CD4-positive, alpha-beta memory T cell (primary cell): ENCODE data around the gene CAMTA1. TPM values are rescaled to one million over a fixed set of nuclear protein-coding genes. Genes with fewer than 3 reads are reported as not detected.

Experiments used
- CTCF ChIA-PET: fragments of 350-600 bp; sonication (Branson Sonifier 250); formaldehyde crosslinking; loops from one replicate; lab custom pipeline; 2021; ENCODE audit warnings: inconsistent platforms; ENCODE audit not compliant: partially characterized antibody; lab: Charles Lee
- POLR2A ChIA-PET: fragments of 350-600 bp; sonication (Branson Sonifier 250); formaldehyde crosslinking; loops from one replicate; lab custom pipeline; 2021; ENCODE audit not compliant: partially characterized antibody; lab: Charles Lee
- DNase-seq, 5 donors: peaks; one replicate each; pipeline versions ENCODE4 v3.0.0 to v3.0.0-alpha.2; 2020 to 2022; ENCODE audit warnings: mixed read lengths in 1 of 5
- H3K27ac ChIP-seq: one replicate; pipeline ENCODE4 v1.7.0; 2013; ENCODE audit warnings: low read depth, low read length
- H3K27me3 ChIP-seq: 2 replicates; pipeline ENCODE4 v1.7.0; 2013; ENCODE audit warnings: mild to moderate bottlenecking, low read length, moderate library complexity; ENCODE audit not compliant: insufficient read depth
- H3K36me3 ChIP-seq: 2 replicates; pipeline ENCODE4 v1.7.0; 2013; ENCODE audit warnings: mild to moderate bottlenecking, low read length, moderate library complexity; ENCODE audit not compliant: insufficient read depth
- H3K4me1 ChIP-seq: 2 replicates; pipeline ENCODE4 v1.7.0; 2013; ENCODE audit warnings: mild to moderate bottlenecking, low read length, moderate library complexity; ENCODE audit not compliant: insufficient read depth
- H3K4me3 ChIP-seq, 2 donors: one replicate each; pipeline ENCODE4 v1.7.0; 2013; ENCODE audit warnings: low read length in 2 of 2, mild to moderate bottlenecking in 1 of 2
- H3K9me3 ChIP-seq, 2 donors: one replicate each; pipeline ENCODE4 v1.7.0; 2013; ENCODE audit warnings: low read length in 2 of 2, control low read depth in 1 of 2; ENCODE audit not compliant: control insufficient read depth in 1 of 2
- H3K27ac Mint-ChIP-seq, 7 donors: one replicate each; pipeline ENCODE4 v1.8.0; 2020 to 2021; ENCODE audit warnings: mixed read lengths in 7 of 7, mild to moderate bottlenecking in 6 of 7, inconsistent platforms in 3 of 7, moderate library complexity in 3 of 7
- H3K27me3 Mint-ChIP-seq, 2 donors: one replicate each; pipeline ENCODE4 v1.8.0; 2020 to 2021; ENCODE audit warnings: mixed read lengths in 2 of 2
- H3K36me3 Mint-ChIP-seq, 2 donors: one replicate each; pipeline ENCODE4 v1.8.0; 2020 to 2021; ENCODE audit warnings: mixed read lengths in 2 of 2, inconsistent platforms in 1 of 2, mild to moderate bottlenecking in 1 of 2
- H3K4me1 Mint-ChIP-seq, 4 donors: one replicate each; pipeline ENCODE4 v1.8.0; 2020 to 2021; ENCODE audit warnings: mixed read lengths in 4 of 4, mild to moderate bottlenecking in 1 of 4
- H3K4me3 Mint-ChIP-seq, 8 donors: one replicate each; pipeline ENCODE4 v1.8.0; 2020 to 2021; ENCODE audit warnings: mixed read lengths in 8 of 8, mild to moderate bottlenecking in 7 of 8, moderate library complexity in 6 of 8, inconsistent platforms in 3 of 8
- H3K9me3 Mint-ChIP-seq, 8 donors: one replicate each; pipeline ENCODE4 v1.8.0; 2020 to 2021; ENCODE audit warnings: mixed read lengths in 8 of 8, mild to moderate bottlenecking in 5 of 8, inconsistent platforms in 3 of 8, moderate library complexity in 1 of 8
- intact Hi-C: fragments of 100-400 bp; cut with micrococcal nuclease; formaldehyde crosslinking; loops from one replicate; pipeline ENCODE4 v1.15.1; 2023
- polyA plus RNA-seq, 2 donors: library from polyadenylated mRNA; unstranded; fragments of 300-500 nt; fragmentation: Illumina TruSeq; gene quantifications; one replicate each; pipeline ENCODE4 v1.2.3, GENCODE V29; 2021
- total RNA-seq, 2 experiments: library from RNA; stranded (reverse); gene quantifications; one replicate each; pipeline ENCODE4 v1.2.3, GENCODE V29; 2021

Gene CAMTA1
- total and polyA plus RNA-seq, 4 experiments from 2014 or later: 39.1 to 118 (median 59.9) TPM

DNA sequence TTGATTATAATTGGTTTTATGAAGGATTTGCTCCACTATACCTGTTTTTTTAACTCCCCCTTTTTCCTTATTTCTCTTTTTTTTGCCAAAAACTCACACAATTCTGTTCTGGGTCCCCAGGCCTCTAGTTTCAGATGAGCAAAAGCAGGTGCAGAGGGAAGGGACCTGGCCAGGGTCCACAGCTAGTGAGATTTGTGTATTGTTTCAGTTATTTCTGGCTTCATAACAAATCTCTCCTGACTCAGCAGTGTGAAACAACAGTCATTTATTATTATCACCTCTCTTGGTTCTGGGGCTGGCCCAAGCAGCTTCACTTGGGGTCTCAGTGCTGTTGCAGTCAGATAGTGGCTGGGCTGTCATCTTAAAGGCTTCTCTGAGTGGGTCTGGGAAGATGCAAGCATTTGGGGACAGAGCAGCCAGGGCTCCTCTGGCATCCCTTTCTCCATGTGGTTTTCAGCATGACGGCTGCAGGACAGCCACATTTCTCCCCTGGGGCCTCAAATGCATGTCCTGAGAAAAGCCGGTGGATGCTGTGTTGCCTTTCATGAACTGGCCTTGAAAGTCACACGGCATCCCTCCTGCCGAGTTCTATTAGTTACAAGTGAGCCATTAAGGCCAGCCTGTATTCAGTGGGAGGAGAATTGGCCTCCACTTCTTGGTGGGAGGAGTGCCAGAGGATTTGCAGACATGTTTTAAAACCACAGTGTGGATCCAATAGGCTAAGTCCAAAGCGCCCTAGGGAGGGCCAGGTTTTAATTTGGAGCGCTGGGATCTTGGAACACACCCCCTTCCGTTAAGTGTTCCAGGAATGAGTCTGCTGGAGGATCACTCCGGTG lies 137.1 kb downstream of the CAMTA1 start:
- no peak overlapping the region for H3K27ac ChIP-seq
- intact Hi-C loops: no loop called here
- no peaks in the 10 kb centered on the region for H3K9me3 ChIP-seq
- POLR2A ChIA-PET: no interaction called here
- no peaks in the 10 kb centered on the region for H3K36me3 ChIP-seq
- H3K4me1 ChIP-seq: no peaks in the 10 kb centered on the region
- no peak overlapping the region for H3K4me3 ChIP-seq
- no peak for DNase-seq
- H3K27ac Mint-ChIP-seq: no peak overlapping the region
- peaks cover 4 to 12% of the 10 kb centered on the region in 2 donors for H3K27me3 Mint-ChIP-seq
- peaks cover 0 to 5% (median 1%) of the 10 kb centered on the region in 8 donors for H3K9me3 Mint-ChIP-seq
- CTCF ChIA-PET: no interaction called here
- no peaks in the 10 kb centered on the region for H3K36me3 Mint-ChIP-seq
- no peaks in the 10 kb centered on the region for H3K27me3 ChIP-seq
- no peaks in the 10 kb centered on the region for H3K4me1 Mint-ChIP-seq
- H3K4me3 Mint-ChIP-seq: no peak overlapping the region

DNA sequence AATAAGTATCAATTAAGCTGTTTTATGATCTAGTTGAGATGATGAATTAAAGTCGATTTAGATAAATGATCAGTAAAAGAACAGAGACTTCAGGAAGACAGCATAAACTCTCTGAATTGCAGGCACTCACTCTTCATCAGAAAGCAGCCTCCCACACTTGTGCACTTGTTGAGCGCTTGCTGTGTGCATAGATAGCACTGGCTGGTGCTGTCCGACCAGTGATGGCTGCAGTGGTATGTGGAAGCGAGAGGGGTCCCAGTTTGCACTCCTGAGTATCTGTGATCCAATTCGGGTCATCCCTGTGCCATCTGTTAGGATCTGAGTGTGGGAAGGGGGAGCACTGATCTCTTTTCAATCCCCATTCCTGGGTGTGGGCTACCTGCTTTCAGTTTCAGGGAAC lies 137.8 kb downstream of the CAMTA1 start:
- H3K36me3 Mint-ChIP-seq: no peaks in the 10 kb centered on the region
- DNase-seq: no peak
- POLR2A ChIA-PET: no interaction called here
- H3K27ac Mint-ChIP-seq: no peak overlapping the region
- peaks cover 4 to 11% of the 10 kb centered on the region in 2 donors for H3K27me3 Mint-ChIP-seq
- no peak overlapping the region for H3K4me3 Mint-ChIP-seq
- CTCF ChIA-PET: no interaction called here
- no peaks in the 10 kb centered on the region for H3K36me3 ChIP-seq
- peaks cover 0 to 5% (median 1%) of the 10 kb centered on the region in 8 donors for H3K9me3 Mint-ChIP-seq
- intact Hi-C loops: no loop called here
- H3K27ac ChIP-seq: no peak overlapping the region
- H3K27me3 ChIP-seq: no peaks in the 10 kb centered on the region
- no peaks in the 10 kb centered on the region for H3K9me3 ChIP-seq
- no peak overlapping the region for H3K4me3 ChIP-seq
- no peaks in the 10 kb centered on the region for H3K4me1 Mint-ChIP-seq
- H3K4me1 ChIP-seq: no peaks in the 10 kb centered on the region

DNA sequence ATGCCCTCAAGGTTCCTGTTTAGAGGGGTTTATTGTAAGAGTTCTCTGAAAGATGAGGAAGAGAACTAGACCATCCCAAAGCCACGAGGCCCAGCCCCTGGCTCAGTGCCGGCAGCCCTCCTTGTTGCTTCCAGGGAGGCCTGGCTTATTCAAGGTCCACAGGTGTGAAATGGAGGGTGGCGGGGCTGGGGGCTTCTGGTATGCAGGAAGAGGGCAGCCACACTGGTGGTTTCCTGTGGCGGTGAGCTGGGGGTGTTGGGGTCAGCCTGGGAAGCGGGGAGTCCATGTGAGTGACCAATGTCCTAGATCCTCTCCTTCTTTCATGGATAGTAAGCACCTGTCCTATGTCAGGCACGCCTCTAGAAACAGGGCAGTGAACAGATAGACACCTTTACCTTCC lies 138.2 kb downstream of the CAMTA1 start:
- no peaks in the 10 kb centered on the region for H3K4me1 Mint-ChIP-seq
- no peaks in the 10 kb centered on the region for H3K36me3 ChIP-seq
- no peaks in the 10 kb centered on the region for H3K4me1 ChIP-seq
- H3K36me3 Mint-ChIP-seq: no peaks in the 10 kb centered on the region
- H3K4me3 ChIP-seq: no peak overlapping the region
- no peak overlapping the region for H3K27ac ChIP-seq
- peaks cover 0 to 5% (median 1%) of the 10 kb centered on the region in 8 donors for H3K9me3 Mint-ChIP-seq
- ChIA-PET CTCF (no interaction called here), POLR2A (no interaction called here)
- intact Hi-C loops: no loop called here
- no peak overlapping the region for H3K4me3 Mint-ChIP-seq
- no peak for DNase-seq
- no peaks in the 10 kb centered on the region for H3K27me3 ChIP-seq
- no peaks in the 10 kb centered on the region for H3K9me3 ChIP-seq
- no peak overlapping the region for H3K27ac Mint-ChIP-seq
- H3K27me3 Mint-ChIP-seq: peaks cover 4 to 11% of the 10 kb centered on the region in 2 donors

DNA sequence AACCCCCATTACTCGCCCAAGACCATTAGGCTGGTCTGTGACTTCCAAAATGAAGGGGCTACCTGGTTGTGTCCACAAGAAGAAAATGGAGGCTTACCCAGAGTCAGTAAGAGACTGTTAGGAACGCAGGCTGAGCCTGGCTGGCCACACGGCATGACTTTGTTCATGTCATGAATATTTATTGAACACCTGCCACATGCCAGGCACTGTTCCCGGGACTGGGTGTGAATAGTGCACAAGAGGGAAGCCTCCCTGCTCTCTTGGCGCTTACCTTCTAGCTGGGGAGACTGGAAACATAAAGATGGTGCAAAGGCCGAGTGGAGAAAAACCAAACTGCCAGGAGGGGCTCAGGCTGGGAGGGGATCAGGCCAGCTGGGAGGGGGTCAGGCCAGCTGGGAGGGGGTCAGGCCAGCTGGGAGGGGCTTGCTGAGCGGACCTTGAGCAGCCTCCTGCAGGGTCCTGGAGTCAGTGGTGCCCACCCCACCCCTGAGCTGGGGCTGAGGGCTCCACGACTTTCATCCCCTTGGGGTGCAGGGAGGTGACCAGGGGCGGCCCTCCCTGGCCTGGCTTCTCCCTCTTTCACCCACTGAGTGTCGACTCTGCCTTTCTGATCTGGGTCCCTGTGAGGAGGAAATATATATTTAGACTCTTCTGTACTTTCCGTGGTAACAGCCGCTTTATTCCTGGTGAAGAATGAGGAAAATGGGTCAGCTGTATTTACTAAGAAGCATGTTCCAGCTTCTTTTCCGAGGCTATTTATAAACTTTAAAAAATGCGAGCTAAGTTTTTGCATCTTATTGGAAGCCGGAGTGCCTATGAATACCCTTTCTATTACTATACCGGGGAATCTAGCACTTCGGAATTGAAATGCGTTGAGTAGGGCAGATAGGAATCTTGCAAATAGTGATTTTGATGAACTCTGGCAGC lies 139.0 kb downstream of the CAMTA1 start:
- no peak for DNase-seq
- CTCF ChIA-PET: no interaction called here
- H3K27me3 Mint-ChIP-seq: peaks cover 7 to 14% of the 10 kb centered on the region in 2 donors

DNA sequence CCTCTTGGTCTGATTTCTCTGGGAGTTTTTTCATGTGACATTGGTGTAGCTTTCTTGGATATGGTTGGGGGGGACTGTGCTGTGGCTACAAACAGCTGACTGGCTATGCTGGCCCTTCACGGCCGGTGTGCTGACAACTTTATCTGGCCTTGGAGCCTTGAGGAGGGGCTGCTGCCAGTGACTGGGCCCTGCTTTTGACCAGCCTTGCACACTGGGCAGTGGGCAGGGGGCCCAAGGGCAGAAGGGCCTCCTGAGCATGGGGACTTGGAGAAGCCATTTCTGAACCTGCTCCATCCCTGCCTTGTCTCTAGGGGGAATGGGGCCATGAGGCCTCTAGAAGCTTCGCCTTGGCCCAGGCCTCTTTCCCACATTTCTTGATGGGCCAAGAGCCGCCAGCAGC lies 139.6 kb downstream of the CAMTA1 start:
- CTCF ChIA-PET: no interaction called here
- peaks cover 9 to 14% of the 10 kb centered on the region in 2 donors for H3K27me3 Mint-ChIP-seq
- no peaks in the 10 kb centered on the region for H3K9me3 ChIP-seq

More for the DNA sequence above, 139.0 kb downstream of the CAMTA1 start:
- Mint-ChIP-seq H3K9me3 (peaks cover 0 to 5% (median 2%) of the 10 kb centered on the region in 8 donors), H3K4me1 (no peaks in the 10 kb centered on the region), H3K36me3 (no peaks in the 10 kb centered on the region), H3K4me3 (no peak overlapping the region), H3K27ac (no peak overlapping the region)
- POLR2A ChIA-PET: no interaction called here
- Histone ChIP-seq H3K36me3 (no peaks in the 10 kb centered on the region), H3K9me3 (no peaks in the 10 kb centered on the region), H3K27ac (no peak overlapping the region), H3K4me1 (no peaks in the 10 kb centered on the region), H3K27me3 (no peaks in the 10 kb centered on the region), H3K4me3 (no peak overlapping the region)
- intact Hi-C loops: no loop called here

DNA sequence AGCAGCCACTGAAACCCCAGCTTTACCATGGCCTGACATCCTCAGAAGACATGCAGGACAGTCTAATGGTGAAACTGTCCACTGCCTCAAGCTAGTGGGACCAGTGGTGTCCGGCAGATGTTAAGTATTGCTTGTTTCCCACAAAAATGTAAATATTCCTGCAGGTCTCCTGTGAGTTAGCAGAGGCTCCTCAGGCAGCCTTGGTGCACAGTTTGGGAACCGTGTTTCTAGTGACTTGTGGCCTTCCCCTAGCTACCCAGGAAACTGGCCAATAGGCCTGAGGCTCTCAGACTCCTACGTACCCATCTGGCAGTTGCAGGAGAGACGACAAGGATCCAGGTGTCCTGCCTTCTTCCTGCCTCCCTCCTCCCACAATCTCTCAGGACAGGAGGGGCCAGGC lies 142.4 kb downstream of the CAMTA1 start:
- ChIA-PET POLR2A (interaction anchor here (0.7 kb wide), 1 partner anchor 142 kb away, joined by 3 read pairs; the partner anchor contains the start of gene CAMTA1), CTCF (no interaction called here)
- no peaks in the 10 kb centered on the region for H3K9me3 ChIP-seq
- H3K9me3 Mint-ChIP-seq: peaks cover 0 to 2% (median 0%) of the 10 kb centered on the region in 8 donors
- H3K4me3 Mint-ChIP-seq: no peak overlapping the region
- no peak for DNase-seq
- no peaks in the 10 kb centered on the region for H3K4me1 ChIP-seq
- no peak overlapping the region for H3K27ac ChIP-seq
- no peaks in the 10 kb centered on the region for H3K4me1 Mint-ChIP-seq
- intact Hi-C loops: no loop called here
- H3K36me3 Mint-ChIP-seq: no peaks in the 10 kb centered on the region
- H3K27ac Mint-ChIP-seq: no peak overlapping the region
- H3K27me3 Mint-ChIP-seq: peaks cover 11 to 15% of the 10 kb centered on the region in 2 donors
- H3K36me3 ChIP-seq: no peaks in the 10 kb centered on the region
- no peaks in the 10 kb centered on the region for H3K27me3 ChIP-seq
- no peak overlapping the region for H3K4me3 ChIP-seq

More for the DNA sequence above, 139.6 kb downstream of the CAMTA1 start:
- Histone ChIP-seq H3K27ac (no peak overlapping the region), H3K4me3 (no peak overlapping the region), H3K36me3 (no peaks in the 10 kb centered on the region), H3K4me1 (no peaks in the 10 kb centered on the region), H3K27me3 (no peaks in the 10 kb centered on the region)
- DNase-seq: no peak
- POLR2A ChIA-PET: no interaction called here
- Mint-ChIP-seq H3K4me3 (no peak overlapping the region), H3K36me3 (no peaks in the 10 kb centered on the region), H3K9me3 (peaks cover 0 to 5% (median 1%) of the 10 kb centered on the region in 8 donors), H3K27ac (no peak overlapping the region), H3K4me1 (no peaks in the 10 kb centered on the region)
- intact Hi-C loops: no loop called here
